Type B pancreatic cell (in vitro differentiated cells): ENCODE measurements around the gene SET. TPM values are rescaled to one million over a fixed set of nuclear protein-coding genes. Genes with fewer than 3 reads are reported as not detected.
"Not testable (repeated sequence)": the region's sequence is repeated elsewhere in the genome, so short reads cannot be mapped to it uniquely, and the experiment has no call there.

Source experiments
- DNase-seq: peaks from one replicate; pipeline ENCODE4 v3.0.0; 2021; ENCODE audit warnings: mixed read lengths; ENCODE audit not compliant: unreplicated experiment; ENCODE audit errors: extremely low spot score
- H3K27ac Mint-ChIP-seq: 2 replicates; pipeline ENCODE4 v1.8.0; 2021; ENCODE audit warnings: mild to moderate bottlenecking, mixed read lengths
- H3K27me3 Mint-ChIP-seq: 2 replicates; pipeline ENCODE4 v1.8.0; 2021; ENCODE audit warnings: mixed read lengths
- H3K36me3 Mint-ChIP-seq: 2 replicates; pipeline ENCODE4 v1.8.0; 2021; ENCODE audit warnings: mixed read lengths
- H3K4me1 Mint-ChIP-seq: one replicate; pipeline ENCODE4 v1.8.0; 2021; ENCODE audit warnings: mixed read lengths; ENCODE audit not compliant: unreplicated experiment
- H3K4me3 Mint-ChIP-seq: 2 replicates; pipeline ENCODE4 v1.8.0; 2021; ENCODE audit warnings: mild to moderate bottlenecking, mixed read lengths
- H3K9me3 Mint-ChIP-seq: 2 replicates; pipeline ENCODE4 v1.8.0; 2021; ENCODE audit warnings: mixed read lengths
- long read RNA-seq: library from polyadenylated mRNA; unstranded; transcript quantifications from one replicate; pipeline ENCODE4 v2.0.0, GENCODE V29; 2020
- total RNA-seq: library from RNA; stranded (reverse); gene quantifications from 2 replicates; pipeline ENCODE4 v1.2.1, GENCODE V29; 2021; ENCODE audit warnings: low replicate concordance
- TF ChIP-seq, protein P1 (sequence below): fragments of 200-600 bp; sonication (generic); conservative IDR thresholded peaks from 2 replicates; pipeline ENCODE4 v1.5.0; 2021; ENCODE audit warnings: antibody characterized with exemption, mild to moderate bottlenecking

SET gene, protein sequence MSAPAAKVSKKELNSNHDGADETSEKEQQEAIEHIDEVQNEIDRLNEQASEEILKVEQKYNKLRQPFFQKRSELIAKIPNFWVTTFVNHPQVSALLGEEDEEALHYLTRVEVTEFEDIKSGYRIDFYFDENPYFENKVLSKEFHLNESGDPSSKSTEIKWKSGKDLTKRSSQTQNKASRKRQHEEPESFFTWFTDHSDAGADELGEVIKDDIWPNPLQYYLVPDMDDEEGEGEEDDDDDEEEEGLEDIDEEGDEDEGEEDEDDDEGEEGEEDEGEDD
- total RNA-seq: 450 and 545 TPM in 2 replicates
- long read RNA-seq, transcript SET-204 (8 exons, 2,850 nt): major isoform, 335 of 419 reads
- long read RNA-seq, transcript SET-201 (8 exons, 2,915 nt): minor isoform, 5 of 419 reads
- long read RNA-seq, partial matches to known transcripts: 53 of 419 reads
- long read RNA-seq, other reads (novel, unspliced or antisense): 23 of 419 reads

DNA sequence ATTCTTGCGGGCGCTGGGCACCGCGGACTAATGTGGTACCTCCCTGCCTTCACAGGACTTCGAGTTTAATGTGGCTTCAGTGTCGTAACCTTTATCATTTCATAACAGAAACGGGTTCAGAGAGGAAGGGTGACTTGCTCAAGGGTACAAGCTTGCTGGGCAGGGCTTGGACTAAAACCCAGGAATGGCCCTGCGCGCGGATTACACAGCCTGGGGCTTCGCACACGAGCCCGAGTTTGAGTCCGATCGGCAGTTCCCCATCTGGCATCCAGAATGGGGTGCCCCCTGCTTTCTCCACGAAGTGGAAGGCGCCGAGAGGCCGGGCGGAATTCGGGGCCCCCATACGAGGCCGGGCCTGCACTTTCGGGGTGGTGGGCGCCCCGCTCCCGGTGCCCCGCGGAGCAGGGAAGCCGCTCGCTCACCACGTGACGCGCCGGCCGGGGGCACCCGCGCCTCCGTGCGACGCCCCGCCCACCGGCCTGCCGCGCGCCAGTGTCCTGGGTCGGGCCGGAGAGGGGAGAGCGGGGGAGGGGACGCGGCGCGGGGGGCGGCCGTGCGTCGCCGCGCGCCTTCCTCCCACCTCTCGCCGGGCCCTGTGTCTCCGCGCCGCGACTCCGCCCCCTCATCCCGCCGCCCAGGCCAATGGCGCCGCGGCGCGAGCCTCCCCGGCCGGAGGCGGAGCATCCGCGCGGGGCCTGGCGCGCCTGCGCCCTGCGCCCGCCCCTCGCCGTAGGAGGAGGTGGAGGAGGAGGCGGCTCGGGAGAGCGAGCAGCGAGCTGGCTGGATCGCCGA is at the start of gene SET:
TSS of gene SET (plus strand) at position 722 of the 792 bp plus-strand sequence. CDS start 361 bp downstream, outside the sequence.
- Mint-ChIP-seq H3K4me1 (peaks cover 41% of the 10 kb centered on the region), H3K4me3 (peak within 1 kb of the TSS; percentile 95), H3K9me3 (no peaks in the 10 kb centered on the region), H3K27ac (peak within 1 kb of the TSS; percentile 96), H3K27me3 (peaks cover 4% of the 10 kb centered on the region), H3K36me3 (peaks cover 32% of the 10 kb centered on the region)
- peak; percentile 97 for DNase-seq
- TF ChIP-seq, protein P1, sequence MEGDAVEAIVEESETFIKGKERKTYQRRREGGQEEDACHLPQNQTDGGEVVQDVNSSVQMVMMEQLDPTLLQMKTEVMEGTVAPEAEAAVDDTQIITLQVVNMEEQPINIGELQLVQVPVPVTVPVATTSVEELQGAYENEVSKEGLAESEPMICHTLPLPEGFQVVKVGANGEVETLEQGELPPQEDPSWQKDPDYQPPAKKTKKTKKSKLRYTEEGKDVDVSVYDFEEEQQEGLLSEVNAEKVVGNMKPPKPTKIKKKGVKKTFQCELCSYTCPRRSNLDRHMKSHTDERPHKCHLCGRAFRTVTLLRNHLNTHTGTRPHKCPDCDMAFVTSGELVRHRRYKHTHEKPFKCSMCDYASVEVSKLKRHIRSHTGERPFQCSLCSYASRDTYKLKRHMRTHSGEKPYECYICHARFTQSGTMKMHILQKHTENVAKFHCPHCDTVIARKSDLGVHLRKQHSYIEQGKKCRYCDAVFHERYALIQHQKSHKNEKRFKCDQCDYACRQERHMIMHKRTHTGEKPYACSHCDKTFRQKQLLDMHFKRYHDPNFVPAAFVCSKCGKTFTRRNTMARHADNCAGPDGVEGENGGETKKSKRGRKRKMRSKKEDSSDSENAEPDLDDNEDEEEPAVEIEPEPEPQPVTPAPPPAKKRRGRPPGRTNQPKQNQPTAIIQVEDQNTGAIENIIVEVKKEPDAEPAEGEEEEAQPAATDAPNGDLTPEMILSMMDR: no peak

DNA sequence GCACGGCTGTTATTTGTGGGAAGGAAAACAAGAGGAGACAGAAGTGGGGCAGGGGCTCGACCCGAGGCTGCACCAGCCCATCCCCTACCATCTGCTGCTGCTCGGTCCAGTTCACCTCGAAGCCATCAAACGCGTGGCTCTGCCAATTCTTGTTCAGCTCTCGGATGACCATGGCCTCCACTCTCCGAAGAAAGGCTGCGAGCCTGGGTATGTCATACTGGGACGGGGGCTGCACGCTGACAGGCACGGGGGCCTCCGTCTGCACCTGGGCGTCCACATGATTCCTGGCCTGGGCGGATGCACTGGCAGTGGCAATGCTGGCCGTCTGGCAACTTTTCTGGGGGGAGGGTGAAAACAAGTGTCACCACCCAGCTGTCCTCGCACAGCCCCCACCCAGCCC is 48.4 kb upstream of the SET start:
- no peaks in the 10 kb centered on the region for H3K9me3 Mint-ChIP-seq
- TF ChIP-seq, protein P1: no peak
- no peak for DNase-seq
- H3K27ac Mint-ChIP-seq: no peak overlapping the region
- H3K36me3 Mint-ChIP-seq: peaks cover 3% of the 10 kb centered on the region
- peaks cover 9% of the 10 kb centered on the region for H3K4me1 Mint-ChIP-seq
- H3K4me3 Mint-ChIP-seq: no peak overlapping the region
- H3K27me3 Mint-ChIP-seq: no peaks in the 10 kb centered on the region

DNA sequence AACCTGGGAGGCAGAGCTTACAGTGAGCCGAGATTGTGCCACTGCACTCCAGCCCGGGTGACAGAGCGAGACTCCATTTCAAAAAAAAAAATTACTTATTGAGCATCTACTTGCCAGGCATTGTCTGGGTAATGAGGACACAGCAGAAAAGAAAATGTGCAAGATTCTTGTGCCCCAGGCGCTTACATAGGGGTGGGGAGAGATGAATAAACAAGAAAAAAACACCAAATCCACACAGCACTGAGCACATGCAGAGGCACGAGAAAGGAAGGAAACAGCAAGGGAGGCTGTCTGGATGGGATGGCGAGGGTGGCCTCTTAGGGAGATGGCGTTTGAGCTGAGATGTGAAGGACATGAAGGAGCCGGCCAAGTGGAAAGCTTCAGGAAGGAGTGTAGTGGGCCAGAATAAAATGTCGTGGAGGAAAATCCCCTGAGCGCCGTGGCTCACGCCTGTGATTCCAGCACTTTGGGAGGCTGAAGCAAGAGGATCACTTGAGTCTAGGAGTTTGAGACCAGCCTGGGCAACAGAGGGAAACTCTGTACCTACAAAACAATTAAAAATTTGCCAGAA is 46.3 kb upstream of the SET start:
- no peak for DNase-seq
- Mint-ChIP-seq H3K27ac (peak overlapping the region; percentile 67), H3K27me3 (no peaks in the 10 kb centered on the region), H3K36me3 (peaks cover 3% of the 10 kb centered on the region), H3K4me1 (peaks cover 9% of the 10 kb centered on the region), H3K4me3 (no peak overlapping the region), H3K9me3 (no peaks in the 10 kb centered on the region)
- TF ChIP-seq, protein P1: no peak

DNA sequence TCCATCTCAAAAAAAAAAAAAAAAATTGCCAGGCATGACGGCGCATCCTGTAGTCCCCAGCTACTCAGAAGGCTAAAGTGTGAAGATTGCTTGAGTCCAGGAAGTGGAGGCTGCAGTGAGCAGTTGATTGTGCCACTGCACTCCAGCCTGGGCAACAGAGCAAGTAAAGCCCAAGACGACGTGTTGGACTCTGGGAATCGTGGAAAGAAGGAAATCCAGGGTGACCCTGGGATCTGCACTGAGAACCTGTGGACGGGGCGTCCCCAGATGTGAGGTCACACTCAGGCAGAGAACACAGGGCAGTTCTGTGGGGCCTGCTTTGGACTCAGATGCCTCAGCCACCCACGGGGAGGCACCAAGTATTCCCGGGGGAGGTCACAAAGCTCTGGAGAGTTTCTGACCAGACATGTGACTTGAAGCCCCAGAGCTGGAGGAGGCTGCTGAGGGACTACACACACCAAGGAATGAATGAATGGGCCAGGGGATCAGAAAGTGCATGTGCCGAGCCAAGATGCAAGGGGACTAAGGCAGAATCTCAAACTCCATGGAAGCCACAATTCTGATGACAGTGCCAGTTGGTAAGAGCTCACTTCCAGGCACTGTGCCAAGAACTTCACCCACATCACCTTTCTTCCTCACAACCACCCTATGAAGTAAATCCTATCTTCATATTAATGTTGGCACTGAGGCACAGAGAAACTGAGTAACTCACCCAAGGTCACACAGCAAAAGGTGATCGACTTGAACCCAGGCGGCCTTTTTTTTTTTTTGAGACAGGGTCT is 45.3 kb upstream of the SET start:
- Mint-ChIP-seq H3K9me3 (no peaks in the 10 kb centered on the region), H3K4me3 (no peak overlapping the region), H3K36me3 (peaks cover 3% of the 10 kb centered on the region), H3K27ac (no peak overlapping the region), H3K4me1 (peaks cover 9% of the 10 kb centered on the region), H3K27me3 (no peaks in the 10 kb centered on the region)
- DNase-seq: no peak
- TF ChIP-seq, protein P1: no peak

DNA sequence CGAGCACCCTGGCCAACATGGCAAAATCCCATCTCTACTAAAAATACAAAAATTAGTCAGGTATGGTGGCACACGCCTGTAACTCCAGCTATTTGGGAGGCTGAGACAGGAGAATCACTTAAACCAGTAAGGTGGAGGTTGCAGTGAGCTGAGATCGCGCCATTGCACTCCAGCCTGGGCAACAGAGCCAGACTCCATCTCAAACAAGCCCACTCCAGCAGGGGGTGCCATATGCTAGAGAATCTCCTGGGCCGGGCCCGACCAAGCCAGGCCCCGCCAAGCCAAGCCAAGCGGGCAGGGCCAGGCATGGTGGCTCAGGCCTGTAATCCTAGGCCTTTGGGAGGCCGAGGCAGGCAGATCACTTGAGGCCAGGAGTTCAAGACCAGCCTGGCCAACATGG is 40.8 kb upstream of the SET start:
- not testable (repeated sequence) for H3K27ac Mint-ChIP-seq, H3K27me3 Mint-ChIP-seq, H3K4me1 Mint-ChIP-seq, DNase-seq, H3K4me3 Mint-ChIP-seq, H3K36me3 Mint-ChIP-seq, H3K9me3 Mint-ChIP-seq
- TF ChIP-seq, protein P1: peak; percentile 53
